ENCODE results near the gene GSX1.
"Not testable (repeated sequence)": the region's sequence is repeated elsewhere in the genome, so short reads cannot be mapped to it uniquely, and the experiment has no call there.

Gene GSX1

DNA sequence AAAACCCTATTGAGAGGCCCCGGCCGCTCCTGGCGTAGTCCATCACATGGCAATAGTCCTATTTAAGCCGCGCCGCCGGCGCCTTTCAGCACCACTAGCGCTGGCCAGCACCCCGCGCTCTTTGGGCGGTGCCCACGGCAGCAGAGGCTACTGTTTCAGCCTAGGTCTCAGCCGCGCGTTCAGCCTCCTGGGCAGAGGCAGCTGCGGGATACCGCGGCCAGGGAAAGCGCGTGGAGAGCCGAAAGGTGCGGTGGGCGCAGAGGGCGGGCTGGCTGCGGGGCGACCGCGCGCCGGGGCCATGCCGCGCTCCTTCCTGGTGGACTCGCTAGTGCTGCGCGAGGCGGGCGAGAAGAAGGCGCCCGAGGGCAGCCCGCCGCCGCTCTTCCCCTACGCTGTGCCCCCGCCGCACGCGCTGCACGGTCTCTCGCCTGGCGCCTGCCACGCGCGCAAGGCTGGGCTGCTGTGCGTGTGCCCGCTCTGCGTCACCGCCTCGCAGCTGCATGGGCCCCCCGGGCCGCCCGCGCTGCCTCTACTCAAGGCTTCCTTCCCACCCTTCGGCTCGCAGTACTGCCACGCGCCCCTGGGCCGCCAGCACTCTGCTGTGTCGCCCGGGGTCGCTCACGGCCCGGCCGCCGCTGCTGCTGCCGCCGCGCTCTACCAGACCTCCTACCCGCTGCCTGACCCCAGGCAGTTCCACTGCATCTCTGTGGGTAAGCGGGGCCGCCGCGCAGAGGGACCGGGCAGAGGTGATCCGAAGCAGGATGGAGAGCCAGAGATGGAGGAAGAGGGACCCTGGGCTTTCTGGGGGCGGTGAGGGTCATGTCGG lies at the start of gene GSX1:
GSX1 (plus strand) TSS at position 91 of the 826 bp plus-strand sequence; CDS start at position 299, 208 bp downstream.
- DNase-seq: no peak

DNA sequence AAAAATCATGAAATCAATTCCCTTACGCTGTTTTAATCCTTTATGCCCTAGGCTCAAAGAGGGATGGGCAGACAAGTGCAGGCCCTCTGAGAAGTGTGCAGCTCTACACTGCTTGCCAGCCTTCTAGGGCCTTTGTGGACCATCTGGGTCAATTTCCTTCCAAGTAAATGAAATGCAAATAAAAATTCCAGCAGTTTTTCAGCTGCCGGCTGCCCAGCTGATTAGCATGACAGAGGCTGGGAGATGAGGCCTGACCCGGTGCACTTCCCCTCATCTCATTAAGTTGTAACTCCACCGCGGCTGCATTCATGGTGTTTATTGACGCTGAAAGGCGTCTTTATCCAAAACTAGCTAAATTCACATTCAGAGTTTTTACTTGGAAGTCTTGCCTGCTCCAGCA lies 47.5 kb upstream of the GSX1 start:
- no peak for DNase-seq

DNA sequence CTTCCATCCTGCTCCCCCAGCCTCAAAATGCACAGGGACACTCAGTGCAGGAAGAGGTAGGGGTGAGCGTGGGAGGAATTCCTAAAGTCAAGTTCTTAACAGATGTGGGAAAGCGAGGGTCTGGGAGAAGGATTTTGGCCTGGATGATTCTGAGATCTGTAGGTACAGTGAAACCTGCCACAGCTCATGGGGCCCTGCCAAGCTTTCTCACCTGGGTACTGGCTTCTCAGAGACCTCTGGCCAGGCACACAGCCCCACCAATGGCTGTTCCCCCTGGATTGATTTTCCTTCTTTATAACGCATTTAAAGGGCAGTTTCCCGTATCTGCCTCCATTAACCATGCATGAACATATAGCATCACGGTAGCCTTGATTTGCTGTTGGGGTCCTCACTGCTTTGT lies 47.0 kb upstream of the GSX1 start:
- DNase-seq: no peak

DNA sequence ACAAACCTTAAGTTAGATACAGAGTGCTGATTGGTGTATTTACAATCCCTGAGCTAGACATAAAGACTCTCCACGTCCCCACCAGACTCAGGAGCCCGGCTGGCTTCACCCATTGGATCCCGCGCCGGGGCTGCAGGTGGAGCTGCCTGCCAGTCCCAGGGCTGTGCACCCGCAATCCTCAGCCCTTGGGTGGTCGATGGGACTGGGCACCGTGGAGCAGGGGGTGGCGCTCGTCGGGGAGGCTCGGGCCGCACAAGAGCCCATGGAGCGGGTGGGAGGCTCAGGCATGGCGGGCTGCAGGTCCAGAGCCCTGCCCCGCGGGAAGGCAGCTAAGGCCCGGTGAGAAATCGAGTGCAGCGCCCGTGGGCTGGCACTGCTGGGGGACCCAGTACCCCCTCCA lies 44.1 kb upstream of the GSX1 start:
- DNase-seq: not testable (repeated sequence)

DNA sequence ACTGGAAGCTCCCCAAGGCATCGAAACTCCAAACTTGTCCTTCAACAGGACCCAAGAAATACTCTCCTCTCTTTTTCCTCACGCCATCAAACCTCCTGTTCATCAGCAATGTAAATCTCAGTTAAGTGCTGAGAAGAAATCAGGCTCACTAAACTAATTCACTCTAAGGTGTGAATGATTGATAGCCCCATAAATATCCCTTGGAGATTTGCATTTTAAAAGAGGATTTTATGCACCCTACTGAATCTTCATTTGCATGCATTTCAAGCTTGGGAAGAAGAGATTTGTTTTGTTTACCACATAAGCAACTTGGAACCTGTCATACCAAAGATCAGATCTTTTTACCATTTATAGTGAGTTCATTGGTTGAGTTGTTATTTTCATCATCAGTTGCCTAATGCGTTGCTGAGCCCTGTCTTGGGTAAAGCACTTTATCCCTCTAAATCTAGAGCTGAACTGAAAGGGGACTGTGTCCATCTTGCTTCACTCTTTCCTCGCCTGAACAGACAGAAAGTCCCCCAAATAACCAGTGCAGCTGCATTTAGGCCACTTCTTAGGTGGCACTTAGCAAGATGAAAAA lies 40.2 kb upstream of the GSX1 start:
- DNase-seq: no peak

DNA sequence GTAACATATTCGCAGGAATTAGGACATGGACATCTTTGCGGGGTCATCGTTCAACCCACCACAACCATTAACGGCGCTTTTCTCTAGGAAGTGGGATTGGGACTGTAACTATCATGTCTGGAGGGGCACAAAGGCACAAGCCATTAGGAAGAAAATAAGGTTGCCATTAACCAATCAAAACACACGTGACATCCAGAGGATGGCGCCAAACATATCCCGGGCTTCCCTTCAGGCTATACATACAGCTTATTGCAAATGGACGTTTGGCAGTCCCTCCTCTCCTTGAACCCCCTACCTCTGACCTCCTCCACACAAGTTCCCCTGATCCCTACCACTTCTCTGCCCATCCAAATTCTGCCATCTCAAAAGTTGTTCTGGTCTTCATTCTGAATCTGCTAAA lies 26.6 kb upstream of the GSX1 start:
- DNase-seq: no peak

DNA sequence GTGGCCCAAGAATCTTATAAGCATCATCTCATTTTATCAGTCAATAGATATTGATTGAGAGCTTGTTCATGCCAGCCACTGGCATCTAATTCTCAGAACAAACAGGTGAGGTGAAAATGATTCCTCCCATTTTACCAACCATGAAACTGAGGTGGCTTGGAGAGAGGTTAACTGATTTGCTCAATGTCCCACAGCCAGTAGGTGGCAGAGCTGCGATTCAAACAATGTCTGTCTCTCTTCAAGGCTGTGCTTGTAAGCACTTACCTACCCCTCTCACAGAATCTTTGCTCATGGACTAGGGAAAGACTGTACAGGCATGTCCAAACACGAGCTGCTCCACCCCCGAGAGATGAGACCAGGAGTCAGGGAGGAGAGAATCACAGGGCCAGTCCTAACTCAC lies 21.5 kb upstream of the GSX1 start:
- no peak for DNase-seq

DNA sequence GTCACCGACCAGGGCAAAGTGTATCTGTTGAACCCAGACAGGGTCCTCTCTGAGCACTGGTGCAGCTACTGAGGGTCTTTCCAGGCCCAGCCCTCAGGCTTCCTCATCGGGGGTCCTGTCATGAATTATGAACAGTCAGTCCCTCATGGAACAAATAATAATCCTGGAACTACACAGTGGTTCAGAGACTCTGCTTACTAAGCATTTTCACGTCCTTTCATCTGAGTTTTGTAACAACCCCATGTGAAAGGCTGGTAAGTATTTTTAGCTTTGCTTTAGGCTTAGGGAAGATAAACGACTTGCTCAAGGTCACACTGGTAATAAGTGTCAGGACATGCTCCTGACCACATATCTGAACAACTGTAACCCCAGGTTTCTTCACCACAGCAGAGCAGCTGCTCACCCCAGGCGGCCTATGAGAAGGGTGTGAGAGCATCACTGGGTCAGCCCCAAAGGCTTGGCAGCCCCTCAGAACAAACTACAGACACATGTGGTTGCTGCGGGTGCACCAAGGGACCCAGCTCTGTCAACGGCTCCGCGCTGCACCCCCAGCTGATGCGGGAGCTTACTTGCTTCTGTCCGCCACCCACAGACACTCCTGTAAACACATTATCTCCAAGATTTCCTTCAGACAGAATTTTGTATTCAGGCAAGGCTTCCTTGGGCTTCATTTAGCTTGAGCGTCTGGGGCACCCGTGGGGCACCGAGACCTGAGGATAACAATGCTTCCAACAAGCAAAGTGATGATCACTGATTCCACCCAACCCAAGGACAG lies 19.4 kb upstream of the GSX1 start:
- no peak for DNase-seq

DNA sequence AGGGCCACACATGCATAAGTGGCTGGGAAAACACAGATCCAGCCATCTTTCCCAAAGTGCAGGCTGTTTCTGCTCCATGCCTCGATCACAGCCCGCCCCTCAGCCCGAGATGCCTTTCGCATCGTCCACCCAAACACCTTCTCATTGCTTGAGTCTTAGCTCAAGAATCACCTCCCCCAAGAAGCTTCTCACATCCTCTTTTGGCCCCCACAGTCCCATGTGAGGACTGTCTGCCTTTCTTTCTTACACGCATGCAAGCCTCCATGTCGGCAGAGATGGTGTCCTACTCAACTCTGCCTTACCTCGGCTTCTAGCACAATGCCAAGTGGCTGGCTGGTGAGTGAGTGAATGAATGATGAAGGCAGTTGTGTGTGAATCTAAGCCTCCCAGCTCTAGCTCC lies 18.1 kb upstream of the GSX1 start:
- no peak for DNase-seq

DNA sequence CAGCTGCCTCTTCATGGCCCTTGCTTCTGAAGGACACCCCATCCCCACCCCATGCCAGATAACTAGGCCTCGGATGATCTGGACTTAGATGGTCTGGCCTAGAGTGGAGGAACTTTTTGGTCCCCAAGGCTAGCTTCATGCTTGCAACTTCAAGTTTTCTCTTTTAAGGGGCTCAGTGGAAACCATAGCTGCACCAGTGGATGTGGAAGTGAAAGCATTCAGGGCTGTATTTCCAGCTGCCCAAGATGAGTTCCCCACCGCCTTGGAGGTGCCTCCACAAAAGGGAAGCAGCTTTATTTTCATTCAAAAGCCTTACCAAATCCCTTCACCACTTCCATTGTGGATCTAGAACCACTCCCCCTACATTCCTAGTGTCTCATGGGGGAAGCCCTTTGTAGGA lies 17.6 kb upstream of the GSX1 start:
- no peak for DNase-seq

DNA sequence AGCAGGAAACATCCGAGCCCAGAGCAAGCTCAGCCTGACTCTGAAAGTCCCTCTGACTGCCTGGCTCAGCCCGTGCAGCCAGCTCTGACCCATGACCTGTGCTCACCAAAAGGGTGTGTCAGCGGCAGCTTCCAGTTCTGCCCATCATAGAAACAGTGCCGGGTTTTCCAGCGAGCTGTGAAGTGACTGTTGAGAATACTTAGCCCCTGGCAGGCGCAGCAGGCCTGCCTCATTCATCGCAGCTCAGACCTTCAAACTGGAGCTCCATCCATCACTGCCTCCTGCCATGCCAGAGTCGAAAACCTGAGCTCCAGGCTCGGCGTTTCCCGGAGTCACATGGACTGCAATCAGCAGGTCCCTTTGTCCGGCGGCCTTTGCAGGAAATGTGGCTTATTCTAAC lies 16.3 kb upstream of the GSX1 start:
- no peak for DNase-seq

DNA sequence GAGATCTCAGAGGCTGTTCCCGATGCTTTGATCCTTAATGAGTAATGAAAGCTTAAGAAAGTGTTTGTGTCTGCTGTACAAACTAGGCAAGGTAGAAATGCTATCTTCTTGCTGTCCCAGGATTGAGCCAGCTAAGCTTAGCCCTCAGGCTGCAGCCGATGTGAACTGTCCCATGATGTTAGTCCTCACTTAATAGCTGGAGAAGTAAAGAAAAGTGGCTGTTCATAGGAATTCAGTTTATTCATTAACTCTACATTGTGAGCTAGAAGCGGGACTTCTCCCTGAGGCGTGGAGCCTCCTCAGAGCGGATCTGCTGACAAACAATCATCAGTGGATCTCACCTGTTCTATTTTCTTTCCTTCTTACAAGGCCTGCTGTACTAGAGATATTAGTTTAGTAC lies 10.1 kb upstream of the GSX1 start:
- no peak for DNase-seq

DNA sequence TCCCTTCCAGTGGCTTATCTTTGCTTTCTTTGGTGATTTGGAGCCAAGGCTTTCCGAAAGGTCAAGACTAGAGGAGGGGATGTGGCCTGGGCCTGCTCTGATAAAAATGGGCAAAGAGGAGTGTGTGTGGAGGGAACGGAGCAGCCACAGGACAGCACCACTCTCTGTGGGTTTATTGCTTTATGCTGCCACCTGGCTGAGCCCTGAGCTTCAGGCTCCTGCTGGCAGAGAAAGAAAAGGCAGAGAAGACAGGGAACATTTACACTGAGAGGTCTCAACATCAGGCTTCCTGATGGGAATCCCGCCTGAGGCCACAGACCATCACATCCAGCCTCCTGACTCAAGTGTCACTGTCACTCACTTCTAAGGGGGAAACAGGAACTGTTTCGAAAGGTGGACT lies 9.2 kb upstream of the GSX1 start:
- no peak for DNase-seq

DNA sequence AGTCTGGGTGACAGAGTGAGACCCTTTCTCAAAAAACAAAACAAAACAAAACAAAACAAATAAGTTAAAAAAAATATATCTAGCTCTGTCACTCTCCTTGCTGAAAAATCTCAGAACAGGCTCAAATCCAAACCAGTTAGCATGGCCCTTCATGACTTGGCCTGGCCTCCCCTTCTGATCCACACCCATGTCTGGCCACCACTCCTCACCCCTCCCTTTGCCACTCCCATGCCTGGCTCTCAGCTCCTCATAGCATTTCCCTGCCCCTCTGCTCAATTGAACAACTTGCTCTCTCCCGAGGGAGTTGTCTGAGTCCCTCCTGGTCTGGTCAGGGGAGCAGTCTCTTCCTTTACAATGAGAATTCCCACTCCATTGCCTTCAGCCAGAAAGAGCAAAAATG lies 4.0 kb upstream of the GSX1 start:
- no peak for DNase-seq

DNA sequence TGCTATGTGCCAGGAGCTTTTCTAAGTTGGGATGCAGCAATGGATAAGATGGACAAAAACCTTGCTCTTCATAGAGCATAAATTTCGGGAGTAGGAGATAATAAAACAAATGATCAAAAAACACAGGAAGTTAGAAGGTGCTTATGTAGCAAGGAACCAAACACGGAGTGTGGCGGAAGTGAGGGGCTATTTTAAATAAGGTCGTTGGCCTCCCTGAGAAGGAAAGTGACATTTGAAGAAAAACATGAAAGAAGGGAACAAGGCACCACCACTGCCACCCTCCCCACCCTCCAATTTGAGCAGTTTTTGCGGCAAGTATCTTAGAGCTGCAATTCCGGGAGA lies 3.2 kb upstream of the GSX1 start:
- DNase-seq: no peak

DNA sequence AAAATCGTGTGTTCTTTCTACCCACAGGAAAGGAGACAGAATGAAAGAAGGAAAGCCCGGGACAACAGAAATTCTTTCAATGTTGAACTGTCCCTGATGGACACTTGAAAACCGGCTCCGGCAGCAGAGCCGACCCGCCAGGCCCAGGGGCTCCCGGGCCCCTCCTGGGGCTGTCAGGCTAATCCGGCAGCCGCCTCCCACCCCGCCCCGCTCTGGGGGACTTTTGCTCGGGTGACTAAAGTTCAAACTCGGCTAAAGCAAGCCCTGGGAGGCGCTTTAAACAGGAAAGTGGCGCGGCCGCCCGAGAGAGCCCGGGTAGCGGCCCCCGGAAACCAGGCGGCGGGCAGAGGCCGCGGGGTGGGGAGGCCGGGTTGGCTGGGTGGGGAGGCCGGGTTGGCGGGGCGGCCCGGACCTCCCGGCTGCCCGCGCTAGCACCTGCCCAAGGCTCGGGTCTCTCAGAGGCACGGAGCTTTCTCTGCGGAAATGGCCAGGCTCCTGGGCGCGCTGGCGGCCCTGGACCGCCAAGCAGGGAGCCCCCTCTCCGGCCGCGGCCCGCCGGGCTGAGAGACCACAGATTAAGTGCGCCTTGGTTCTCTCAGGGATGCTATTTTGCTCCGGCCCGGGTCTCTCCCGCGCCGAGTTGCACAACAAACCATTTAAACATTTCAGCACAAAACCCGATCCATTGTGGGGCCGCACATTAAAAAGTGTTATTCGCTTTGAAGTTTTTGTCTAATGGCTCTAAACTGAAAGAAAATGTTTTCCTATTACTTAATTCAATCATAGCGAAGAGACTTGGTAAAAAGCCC lies 2.6 kb upstream of the GSX1 start:
- no peak for DNase-seq

DNA sequence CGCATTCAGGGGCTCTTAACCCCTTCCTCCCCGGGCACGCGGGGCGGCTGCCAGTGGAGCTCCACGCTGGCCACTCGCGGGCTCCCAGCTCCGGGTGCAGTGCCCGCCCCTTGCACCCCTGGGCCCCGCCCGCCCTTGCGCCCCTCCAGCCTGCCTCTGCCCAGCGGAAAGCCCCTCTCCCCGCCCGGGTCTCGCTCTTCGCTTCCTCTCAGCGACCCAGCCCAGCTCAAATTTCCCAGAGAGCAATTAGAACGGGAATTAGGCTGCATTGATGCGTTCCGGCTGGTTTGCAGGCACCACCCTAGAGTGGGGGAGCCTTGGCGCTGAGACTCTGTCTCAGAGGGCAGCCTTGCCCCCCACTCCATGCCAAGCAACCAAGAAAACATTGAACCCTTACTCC lies 1.8 kb upstream of the GSX1 start:
- DNase-seq: no peak

DNA sequence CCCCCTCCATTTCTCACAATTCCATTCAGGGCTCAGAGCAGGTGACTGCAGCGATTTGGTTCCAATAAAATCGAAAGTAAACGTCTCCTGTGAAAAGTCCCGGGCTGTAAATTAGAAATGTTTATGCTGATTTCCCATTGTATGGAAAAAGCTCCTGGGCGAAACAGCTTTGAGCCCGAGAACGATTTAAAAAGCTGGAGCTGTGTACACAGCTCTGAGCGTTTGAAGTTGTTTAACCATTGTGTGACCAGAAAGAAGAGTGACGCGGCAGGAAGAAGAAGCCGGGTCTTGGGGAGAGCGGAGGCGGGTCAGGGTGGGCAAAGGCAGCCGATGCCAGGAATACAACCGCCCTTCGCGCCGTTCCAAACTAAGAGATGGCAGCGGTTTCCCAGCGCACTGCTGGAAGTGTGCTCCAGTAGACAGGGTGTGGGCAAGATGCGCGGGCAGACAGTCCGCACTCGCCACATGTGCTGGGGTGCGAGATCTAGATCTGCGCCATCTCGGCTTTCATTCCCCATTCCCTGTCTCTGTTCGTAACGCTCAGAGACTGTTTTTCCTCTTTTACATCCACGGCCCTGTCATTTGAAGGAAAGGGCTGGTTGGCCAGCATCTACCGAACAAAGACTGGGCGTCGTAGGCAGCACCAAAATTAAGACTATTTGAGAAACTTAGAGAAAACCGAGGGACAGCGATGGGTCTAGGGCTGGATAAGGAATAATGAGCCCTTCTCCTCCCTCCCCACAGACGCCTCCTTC lies 960 bp upstream of the GSX1 start:
- peak; percentile 55 for DNase-seq

DNA sequence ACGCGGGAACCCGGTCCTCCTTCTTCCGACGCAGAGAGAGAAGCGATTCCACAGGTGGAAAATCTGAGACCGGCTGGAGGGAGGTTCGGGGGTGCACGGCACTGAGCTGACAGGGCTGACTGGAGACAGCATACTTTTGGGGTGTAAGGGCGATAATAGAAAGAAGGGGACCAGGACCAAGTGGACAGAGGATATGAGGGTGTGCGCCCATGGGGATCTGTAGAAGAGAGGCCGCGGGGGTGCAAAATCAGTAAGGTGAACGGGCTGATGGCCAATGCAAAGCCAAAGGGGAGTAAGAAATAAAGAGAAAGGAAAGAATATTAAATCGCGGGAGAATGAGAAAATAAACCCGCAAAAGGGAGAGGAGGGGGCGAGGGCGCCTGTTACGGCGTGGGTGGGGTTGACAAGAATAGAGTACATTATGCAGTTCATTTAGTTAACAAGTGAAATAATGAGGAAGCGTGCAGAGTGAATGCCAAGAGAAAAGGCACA lies 336 bp upstream of the GSX1 start:
- DNase-seq: no peak

DNA sequence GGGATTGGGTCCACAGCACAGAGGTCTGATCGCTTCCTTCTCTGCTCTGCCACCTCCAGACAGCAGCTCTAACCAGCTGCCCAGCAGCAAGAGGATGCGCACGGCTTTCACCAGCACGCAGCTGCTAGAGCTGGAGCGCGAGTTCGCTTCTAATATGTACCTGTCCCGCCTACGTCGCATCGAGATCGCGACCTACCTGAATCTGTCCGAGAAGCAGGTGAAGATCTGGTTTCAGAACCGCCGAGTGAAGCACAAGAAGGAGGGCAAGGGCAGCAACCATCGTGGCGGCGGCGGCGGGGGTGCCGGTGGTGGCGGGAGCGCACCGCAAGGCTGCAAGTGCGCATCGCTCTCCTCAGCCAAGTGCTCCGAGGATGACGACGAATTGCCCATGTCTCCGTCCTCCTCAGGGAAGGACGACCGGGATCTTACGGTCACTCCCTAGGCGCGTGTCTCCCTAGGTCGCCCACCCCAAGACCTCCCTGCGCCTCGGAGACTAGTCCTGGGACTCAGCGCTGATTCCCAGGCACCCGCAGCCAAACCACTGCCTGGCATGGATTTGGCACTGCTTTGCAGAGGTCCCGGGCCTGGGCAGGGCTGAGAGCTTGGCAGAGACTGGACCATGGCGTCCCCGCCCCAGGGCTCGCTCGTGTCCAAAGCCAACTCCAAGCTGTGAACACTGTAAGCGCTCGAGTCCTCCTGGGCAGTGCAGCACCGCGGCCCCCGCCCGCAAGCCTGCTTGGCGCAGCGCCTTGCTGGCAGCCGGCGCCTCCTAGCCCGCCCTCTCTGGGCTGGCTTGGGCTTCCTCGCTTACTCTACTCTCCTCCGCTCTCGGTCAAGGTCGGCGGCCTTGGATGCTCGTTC lies 1.5 kb downstream of the GSX1 start:
- no peak for DNase-seq

DNA sequence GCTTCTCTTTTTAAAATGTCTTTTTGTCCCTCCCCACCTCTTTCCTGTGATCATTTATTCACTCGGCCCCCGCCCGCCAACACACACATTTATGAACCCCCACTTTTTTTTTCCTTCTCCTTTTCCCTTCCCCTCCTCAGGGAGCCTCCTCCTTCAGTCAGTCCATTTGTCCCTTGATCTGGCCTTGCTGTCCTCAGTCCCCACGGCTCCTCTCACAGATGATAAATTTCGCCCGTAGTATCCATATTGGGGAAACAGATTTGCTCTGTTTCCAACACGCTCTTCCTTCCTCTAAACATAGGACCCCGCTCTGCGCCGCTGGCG lies 2.0 kb downstream of the GSX1 start:
- DNase-seq: no peak
